ENCODE results near the gene MAJIN.

MAJIN gene

DNA sequence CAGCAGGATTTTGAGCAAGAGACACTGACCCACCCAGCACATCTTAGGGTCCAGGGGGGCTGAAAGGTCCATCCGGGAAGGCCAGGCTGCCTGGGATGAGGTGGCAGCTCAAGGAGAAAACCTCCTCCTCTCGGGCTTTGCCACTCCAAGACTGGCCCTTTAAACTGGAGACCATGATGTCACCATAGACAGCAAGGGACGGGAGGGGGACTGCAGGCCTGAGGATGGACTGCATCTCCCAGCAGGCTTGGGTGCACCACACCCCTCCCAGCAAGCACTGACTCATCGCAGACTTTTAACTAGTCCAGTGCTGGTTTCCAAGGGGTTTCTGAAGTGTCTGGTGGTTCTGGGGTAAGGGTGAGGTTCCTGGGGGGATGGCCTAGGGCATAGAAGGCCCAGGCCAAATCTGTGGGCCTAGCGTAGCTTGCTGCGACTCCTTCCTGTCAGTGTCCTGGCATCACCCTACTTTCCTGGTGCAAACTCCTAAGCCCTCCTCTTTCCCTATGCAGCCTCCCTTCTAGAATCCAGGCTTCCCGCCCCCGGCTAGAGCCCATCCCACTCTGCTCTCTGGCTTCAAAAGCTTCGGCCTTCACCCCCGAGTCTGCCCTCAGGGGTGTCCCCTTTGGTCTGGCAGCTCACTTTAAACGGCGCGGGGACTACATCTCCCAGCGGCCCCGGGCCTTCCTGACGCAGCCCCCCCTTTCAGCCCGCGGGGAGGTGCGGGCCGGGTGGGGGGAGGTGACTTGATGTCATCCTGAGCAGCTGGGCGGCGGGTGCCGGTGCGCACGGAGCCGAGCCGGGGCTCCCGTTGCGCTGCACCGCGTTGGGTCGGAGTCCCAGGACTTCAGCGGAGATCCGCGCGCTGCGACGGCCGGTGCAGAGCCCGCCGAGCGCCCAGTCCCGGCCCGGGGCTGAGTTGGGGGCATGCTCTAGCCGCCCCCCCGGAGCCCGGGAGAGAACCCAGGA is 47.7 kb downstream of the MAJIN start, which contains the start of gene PPP2R5B:
PPP2R5B (plus strand) TSS at position 746 of the 966 bp plus-strand sequence. CDS start 1,046 bp downstream, outside the sequence.
- TF ChIP-seq, protein P1, sequence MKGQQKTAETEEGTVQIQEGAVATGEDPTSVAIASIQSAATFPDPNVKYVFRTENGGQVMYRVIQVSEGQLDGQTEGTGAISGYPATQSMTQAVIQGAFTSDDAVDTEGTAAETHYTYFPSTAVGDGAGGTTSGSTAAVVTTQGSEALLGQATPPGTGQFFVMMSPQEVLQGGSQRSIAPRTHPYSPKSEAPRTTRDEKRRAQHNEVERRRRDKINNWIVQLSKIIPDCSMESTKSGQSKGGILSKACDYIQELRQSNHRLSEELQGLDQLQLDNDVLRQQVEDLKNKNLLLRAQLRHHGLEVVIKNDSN (IDR thresholded peaks at IDR 0.05): peak; percentile 58; the same call in 1 of the 2 replicates
- TF ChIP-seq NFIC (IDR thresholded peaks at IDR 0.05) (peak; percentile 24; the same call in 1 of the 2 replicates), TCF12 (IDR thresholded peaks at IDR 0.05; ENCODE audit: low read depth) (peak; percentile 73), EGR1 (IDR thresholded peaks at IDR 0.05) (no peak), CREB1 (IDR thresholded peaks at IDR 0.05; ENCODE audit: low read depth) (peak; percentile 74), FOXM1 (IDR thresholded peaks at IDR 0.05; ENCODE audit: borderline replicate concordance, low read depth) (no peak), TAF1 (IDR thresholded peaks at IDR 0.05; ENCODE audit: low read depth) (0 out of 2 replicates have a peak, but pooled peaks have one; percentile 50), YY1 (IDR thresholded peaks at IDR 0.05; ENCODE audit: low read depth) (peak; percentile 61), EP300 (IDR thresholded peaks at IDR 0.05; ENCODE audit: borderline replicate concordance) (peak; percentile 45), RAD21 (IDR thresholded peaks at IDR 0.05; ENCODE audit: low read depth) (no peak), TEAD4 (IDR thresholded peaks at IDR 0.05) (peak; percentile 27; the same call in 1 of the 2 replicates)
- TF ChIP-seq, protein P2, sequence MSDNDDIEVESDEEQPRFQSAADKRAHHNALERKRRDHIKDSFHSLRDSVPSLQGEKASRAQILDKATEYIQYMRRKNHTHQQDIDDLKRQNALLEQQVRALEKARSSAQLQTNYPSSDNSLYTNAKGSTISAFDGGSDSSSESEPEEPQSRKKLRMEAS (IDR thresholded peaks at IDR 0.05): peak; percentile 63; the same call in 1 of the 2 replicates

DNA sequence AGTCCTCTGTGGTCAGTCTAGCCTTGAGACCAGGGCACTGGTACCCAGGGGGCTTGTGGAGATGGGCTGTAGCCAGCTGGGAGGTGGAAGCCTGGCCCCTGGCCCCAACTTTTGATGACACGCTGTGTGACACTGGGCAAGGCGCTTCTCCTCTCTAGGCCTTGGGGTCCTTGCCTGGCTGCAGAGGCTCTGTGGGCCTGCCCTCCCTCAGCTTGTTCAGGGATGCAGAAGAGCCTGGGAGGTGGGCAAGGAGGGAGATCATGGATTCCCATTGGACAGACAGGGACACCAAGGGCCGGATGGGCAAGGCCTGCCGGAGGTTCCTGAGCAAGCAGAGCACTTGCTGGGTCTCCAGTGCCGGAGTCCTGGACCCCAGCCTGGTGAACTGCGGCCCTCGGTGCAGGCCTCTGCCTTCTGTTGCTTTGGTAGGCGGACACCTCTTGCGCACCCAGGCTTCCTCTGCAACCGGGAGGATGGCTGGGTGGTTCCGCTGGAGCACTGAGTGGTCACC is 48.7 kb downstream of the MAJIN start:
- TF ChIP-seq NFIC (IDR thresholded peaks at IDR 0.05) (no peak), FOXM1 (IDR thresholded peaks at IDR 0.05; ENCODE audit: borderline replicate concordance, low read depth) (no peak), RAD21 (IDR thresholded peaks at IDR 0.05; ENCODE audit: low read depth) (no peak), YY1 (IDR thresholded peaks at IDR 0.05; ENCODE audit: low read depth) (no peak), CREB1 (IDR thresholded peaks at IDR 0.05; ENCODE audit: low read depth) (no peak), EGR1 (IDR thresholded peaks at IDR 0.05) (no peak), TEAD4 (IDR thresholded peaks at IDR 0.05) (no peak), EP300 (IDR thresholded peaks at IDR 0.05; ENCODE audit: borderline replicate concordance) (no peak), TCF12 (IDR thresholded peaks at IDR 0.05; ENCODE audit: low read depth) (no peak)
- TF ChIP-seq, protein P2 (IDR thresholded peaks at IDR 0.05): no peak

DNA sequence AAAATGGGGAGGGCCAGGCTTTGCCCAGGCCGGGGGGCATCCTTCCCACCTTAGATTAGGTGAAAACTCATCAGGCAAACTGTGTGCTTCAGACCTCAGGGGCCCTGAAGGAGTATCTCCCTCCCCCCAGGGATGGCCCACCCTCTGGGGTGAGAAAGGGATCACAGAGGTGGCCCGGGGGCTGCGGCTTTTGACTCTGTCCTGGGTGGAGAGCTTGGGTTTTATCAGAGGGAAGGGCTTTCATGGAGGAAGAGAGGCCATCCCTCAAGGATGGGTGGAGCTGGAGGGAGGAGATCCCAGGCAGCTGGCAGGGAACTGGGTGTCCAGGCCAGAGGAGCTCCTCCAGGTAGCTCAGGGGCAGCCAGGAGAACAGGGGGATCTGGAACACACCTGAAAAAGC is 50.5 kb downstream of the MAJIN start:
- TF ChIP-seq ZBTB7A (IDR thresholded peaks at IDR 0.05; ENCODE audit: low read depth) (no peak), TCF12 (IDR thresholded peaks at IDR 0.05; ENCODE audit: low read depth) (no peak), EP300 (IDR thresholded peaks at IDR 0.05; ENCODE audit: borderline replicate concordance) (no peak), FOXM1 (IDR thresholded peaks at IDR 0.05; ENCODE audit: borderline replicate concordance, low read depth) (no peak)
- TF ChIP-seq, protein P1 (IDR thresholded peaks at IDR 0.05): no peak
- TF ChIP-seq, protein P2 (IDR thresholded peaks at IDR 0.05): no peak

DNA sequence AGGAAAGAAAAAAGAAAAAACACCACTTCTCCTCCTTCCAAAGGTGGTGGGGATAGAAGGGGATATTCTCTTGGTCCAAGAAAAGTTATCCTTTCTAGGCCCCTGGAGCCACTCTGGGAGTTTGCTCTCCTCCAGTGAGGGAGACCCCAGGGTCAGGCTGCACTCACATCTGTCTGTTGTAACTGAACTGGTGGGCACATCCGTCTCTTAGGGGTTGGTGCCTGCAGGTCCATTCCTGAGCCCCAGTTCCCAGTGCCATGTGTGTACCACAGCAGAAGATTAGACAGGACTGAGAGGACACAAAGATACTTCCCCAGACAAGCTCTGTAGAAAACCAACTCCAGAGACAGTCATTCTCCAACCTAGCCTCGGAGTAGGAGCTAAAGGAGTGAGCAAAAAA is 51.8 kb downstream of the MAJIN start:
- TF ChIP-seq ZBTB7A (IDR thresholded peaks at IDR 0.05; ENCODE audit: low read depth): no peak
- TF ChIP-seq, protein P1 (IDR thresholded peaks at IDR 0.05): no peak
- TF ChIP-seq YY1 (IDR thresholded peaks at IDR 0.05; ENCODE audit: low read depth): no peak
- TF ChIP-seq NFIC (IDR thresholded peaks at IDR 0.05): no peak
- TF ChIP-seq FOXM1 (IDR thresholded peaks at IDR 0.05; ENCODE audit: borderline replicate concordance, low read depth): no peak

DNA sequence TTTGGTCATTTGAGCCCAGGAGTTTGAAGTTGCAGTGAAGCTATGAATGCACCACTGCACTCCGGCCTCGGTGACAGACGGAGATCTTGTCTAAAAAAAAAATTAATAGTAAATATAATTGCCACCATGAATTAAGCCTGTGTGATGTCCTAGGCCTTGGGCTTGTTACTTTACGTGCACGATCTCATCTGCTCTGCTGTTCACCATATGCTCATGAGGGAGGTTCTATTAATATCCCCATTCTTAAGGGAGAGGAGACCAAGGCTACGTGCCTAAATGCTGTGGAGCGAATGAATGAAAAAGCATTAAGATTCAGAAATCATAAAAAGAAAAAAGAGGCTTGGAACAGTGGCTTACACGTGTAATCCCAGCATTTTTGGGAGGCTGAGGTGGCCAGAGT is 52.3 kb downstream of the MAJIN start:
- TF ChIP-seq NFIC (IDR thresholded peaks at IDR 0.05) (no peak), TEAD4 (IDR thresholded peaks at IDR 0.05) (no peak), CEBPB (IDR thresholded peaks at IDR 0.05) (no peak), EGR1 (IDR thresholded peaks at IDR 0.05) (no peak), RAD21 (IDR thresholded peaks at IDR 0.05; ENCODE audit: low read depth) (no peak), TCF12 (IDR thresholded peaks at IDR 0.05; ENCODE audit: low read depth) (no peak), YY1 (IDR thresholded peaks at IDR 0.05; ENCODE audit: low read depth) (no peak), CREB1 (IDR thresholded peaks at IDR 0.05; ENCODE audit: low read depth) (no peak), EP300 (IDR thresholded peaks at IDR 0.05; ENCODE audit: borderline replicate concordance) (no peak), TAF1 (IDR thresholded peaks at IDR 0.05; ENCODE audit: low read depth) (no peak), ZBTB7A (IDR thresholded peaks at IDR 0.05; ENCODE audit: low read depth) (no peak), FOXM1 (IDR thresholded peaks at IDR 0.05; ENCODE audit: borderline replicate concordance, low read depth) (no peak)
- TF ChIP-seq, protein P1 (IDR thresholded peaks at IDR 0.05): no peak
- TF ChIP-seq, protein P3, sequence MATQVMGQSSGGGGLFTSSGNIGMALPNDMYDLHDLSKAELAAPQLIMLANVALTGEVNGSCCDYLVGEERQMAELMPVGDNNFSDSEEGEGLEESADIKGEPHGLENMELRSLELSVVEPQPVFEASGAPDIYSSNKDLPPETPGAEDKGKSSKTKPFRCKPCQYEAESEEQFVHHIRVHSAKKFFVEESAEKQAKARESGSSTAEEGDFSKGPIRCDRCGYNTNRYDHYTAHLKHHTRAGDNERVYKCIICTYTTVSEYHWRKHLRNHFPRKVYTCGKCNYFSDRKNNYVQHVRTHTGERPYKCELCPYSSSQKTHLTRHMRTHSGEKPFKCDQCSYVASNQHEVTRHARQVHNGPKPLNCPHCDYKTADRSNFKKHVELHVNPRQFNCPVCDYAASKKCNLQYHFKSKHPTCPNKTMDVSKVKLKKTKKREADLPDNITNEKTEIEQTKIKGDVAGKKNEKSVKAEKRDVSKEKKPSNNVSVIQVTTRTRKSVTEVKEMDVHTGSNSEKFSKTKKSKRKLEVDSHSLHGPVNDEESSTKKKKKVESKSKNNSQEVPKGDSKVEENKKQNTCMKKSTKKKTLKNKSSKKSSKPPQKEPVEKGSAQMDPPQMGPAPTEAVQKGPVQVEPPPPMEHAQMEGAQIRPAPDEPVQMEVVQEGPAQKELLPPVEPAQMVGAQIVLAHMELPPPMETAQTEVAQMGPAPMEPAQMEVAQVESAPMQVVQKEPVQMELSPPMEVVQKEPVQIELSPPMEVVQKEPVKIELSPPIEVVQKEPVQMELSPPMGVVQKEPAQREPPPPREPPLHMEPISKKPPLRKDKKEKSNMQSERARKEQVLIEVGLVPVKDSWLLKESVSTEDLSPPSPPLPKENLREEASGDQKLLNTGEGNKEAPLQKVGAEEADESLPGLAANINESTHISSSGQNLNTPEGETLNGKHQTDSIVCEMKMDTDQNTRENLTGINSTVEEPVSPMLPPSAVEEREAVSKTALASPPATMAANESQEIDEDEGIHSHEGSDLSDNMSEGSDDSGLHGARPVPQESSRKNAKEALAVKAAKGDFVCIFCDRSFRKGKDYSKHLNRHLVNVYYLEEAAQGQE (IDR thresholded peaks at IDR 0.05; ENCODE audit: low read depth): no peak
- TF ChIP-seq, protein P2 (IDR thresholded peaks at IDR 0.05): no peak

Measured in Ishikawa (cell line).